Measurements from ENCODE around the gene CER1. TPM values are rescaled to one million over a fixed set of nuclear protein-coding genes. Genes with fewer than 3 reads are reported as not detected.
"Not testable (repeated sequence)": the region's sequence is repeated elsewhere in the genome, so short reads cannot be mapped to it uniquely, and the experiment has no call there.

The CER1 gene
- total RNA-seq, 2 experiments from 2014 or later: not detected

- no peak for DNase-seq
- TF ChIP-seq CTCF (IDR thresholded peaks at IDR 0.05): no peak
- ChIA-PET CTCF (no interaction called here), POLR2A (no interaction called here)
- H3K4me3 Mint-ChIP-seq: no peak overlapping the region
- no peak overlapping the region for H3K27ac Mint-ChIP-seq
- no peaks in the 10 kb centered on the region for H3K27me3 Mint-ChIP-seq
- peaks cover 25% of the 10 kb centered on the region for H3K4me1 Mint-ChIP-seq (ENCODE audit: low read depth)
- H3K36me3 Mint-ChIP-seq (ENCODE audit: low read depth): peaks cover 47% of the 10 kb centered on the region
- intact Hi-C loops (cut with micrococcal nuclease): no loop called here
- no peak for ATAC-seq
- H3K9me3 Mint-ChIP-seq: no peaks in the 10 kb centered on the region
These were observed 36.4 kb downstream of the CER1 start for GRCh38 chr9:14686168-14686567.

GRCh38 chr9:14682616-14683015 lies 39.9 kb downstream of the CER1 start:
- POLR2A ChIA-PET: not testable (repeated sequence)

GRCh38 chr9:14678776-14679175 lies 43.8 kb downstream of the CER1 start:
- no peak overlapping the region for H3K4me3 Mint-ChIP-seq
- ChIA-PET POLR2A (no interaction called here), CTCF (no interaction called here)
- H3K27me3 Mint-ChIP-seq: no peaks in the 10 kb centered on the region
- DNase-seq: no peak
- ATAC-seq: no peak
- no peak overlapping the region for H3K27ac Mint-ChIP-seq
- intact Hi-C loops (cut with micrococcal nuclease): no loop called here
- TF ChIP-seq CTCF (IDR thresholded peaks at IDR 0.05): no peak
- peaks cover 12% of the 10 kb centered on the region for H3K4me1 Mint-ChIP-seq (ENCODE audit: low read depth)
- peaks cover 25% of the 10 kb centered on the region for H3K36me3 Mint-ChIP-seq (ENCODE audit: low read depth)
- H3K9me3 Mint-ChIP-seq: no peaks in the 10 kb centered on the region

More at GRCh38 chr9:14682616-14683015, 39.9 kb downstream of the CER1 start:
- CTCF ChIA-PET; H3K27me3 Mint-ChIP-seq; H3K27ac Mint-ChIP-seq; H3K4me3 Mint-ChIP-seq; H3K9me3 Mint-ChIP-seq; ATAC-seq; DNase-seq; intact Hi-C loops (cut with micrococcal nuclease): not testable (repeated sequence)
- peaks cover 12% of the 10 kb centered on the region for H3K4me1 Mint-ChIP-seq (ENCODE audit: low read depth)
- peaks cover 43% of the 10 kb centered on the region for H3K36me3 Mint-ChIP-seq (ENCODE audit: low read depth)

DNA sequence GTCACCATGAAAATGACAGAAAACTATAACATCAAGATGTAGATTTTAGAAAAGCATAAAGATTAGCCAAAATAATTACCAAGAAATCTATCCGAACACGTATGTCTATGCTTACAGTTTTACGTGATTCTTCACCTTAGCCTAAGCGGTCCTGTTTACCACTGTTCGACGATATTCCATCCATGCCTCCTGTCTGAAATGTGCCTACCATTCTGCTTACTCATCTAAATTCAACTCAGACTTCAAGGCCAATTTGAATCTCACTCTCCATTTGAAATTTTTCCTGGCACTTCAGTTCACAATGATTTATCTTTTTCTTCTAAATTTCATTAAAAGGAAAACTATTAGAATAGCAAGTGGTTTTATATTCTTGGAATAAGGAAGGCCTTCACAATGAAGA lies 44.7 kb downstream of the CER1 start:
- ChIA-PET CTCF (no interaction called here), POLR2A (no interaction called here)
- DNase-seq: no peak
- ATAC-seq: no peak
- Mint-ChIP-seq H3K4me1 (ENCODE audit: low read depth) (peaks cover 12% of the 10 kb centered on the region), H3K27me3 (no peaks in the 10 kb centered on the region), H3K36me3 (ENCODE audit: low read depth) (peaks cover 25% of the 10 kb centered on the region), H3K9me3 (no peaks in the 10 kb centered on the region), H3K27ac (no peak overlapping the region), H3K4me3 (no peak overlapping the region)
- intact Hi-C loops (cut with micrococcal nuclease): no loop called here
- TF ChIP-seq CTCF (IDR thresholded peaks at IDR 0.05): no peak

DNA sequence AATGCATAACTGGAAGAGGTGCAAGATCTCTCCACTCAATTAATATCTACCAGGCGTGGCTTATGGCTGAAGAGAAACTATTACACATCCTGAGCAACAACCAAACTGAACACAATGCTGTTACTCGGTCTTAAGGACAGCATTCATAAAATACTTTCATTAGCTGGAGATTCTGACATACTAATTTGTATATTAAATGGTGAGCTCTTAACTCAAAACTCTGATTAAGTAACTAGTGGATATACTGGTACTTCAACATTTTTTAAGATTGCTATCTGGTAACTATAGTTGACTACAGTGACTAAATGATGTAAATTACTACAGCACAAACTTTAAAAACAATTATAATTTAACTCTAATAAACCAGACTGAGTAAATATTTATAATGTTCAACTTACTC lies 45.1 kb downstream of the CER1 start:
- TF ChIP-seq CTCF (IDR thresholded peaks at IDR 0.05): no peak
- intact Hi-C loops (cut with micrococcal nuclease): no loop called here
- peaks cover 7% of the 10 kb centered on the region for H3K4me1 Mint-ChIP-seq (ENCODE audit: low read depth)
- no peaks in the 10 kb centered on the region for H3K27me3 Mint-ChIP-seq
- CTCF ChIA-PET: interaction anchor here (2.1 kb wide), 1 partner anchor 16 kb away, joined by 6 read pairs; no protein-coding TSS in a partner anchor
- no peak for DNase-seq
- ATAC-seq: no peak
- H3K4me3 Mint-ChIP-seq: no peak overlapping the region
- no peak overlapping the region for H3K27ac Mint-ChIP-seq
- POLR2A ChIA-PET: no interaction called here
- H3K9me3 Mint-ChIP-seq: no peaks in the 10 kb centered on the region
- peaks cover 21% of the 10 kb centered on the region for H3K36me3 Mint-ChIP-seq (ENCODE audit: low read depth)

DNA sequence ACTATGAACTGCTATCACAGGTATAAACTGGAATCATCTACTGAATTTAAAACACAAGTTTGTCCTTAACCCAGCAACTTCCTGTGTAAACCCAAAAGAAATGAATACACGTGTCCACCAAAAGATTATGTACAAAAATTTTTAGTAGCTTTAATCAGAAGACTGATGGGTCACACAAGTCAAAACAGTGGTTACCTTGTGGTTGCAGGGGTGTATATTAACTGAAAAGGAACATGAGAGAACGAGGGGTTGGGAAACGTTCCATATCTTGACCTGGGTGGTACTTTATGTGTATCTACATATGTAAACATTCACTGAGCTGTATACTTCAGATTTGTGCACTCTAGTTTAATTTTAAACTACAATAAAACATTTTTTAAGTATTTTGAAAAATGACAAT lies 47.9 kb downstream of the CER1 start:
- ChIA-PET POLR2A (interaction anchor here (1.2 kb wide), 1 partner anchor 15 kb away, joined by 4 read pairs; no protein-coding TSS in a partner anchor), CTCF (no interaction called here)
- no peak for TF ChIP-seq CTCF (IDR thresholded peaks at IDR 0.05)
- H3K4me1 Mint-ChIP-seq (ENCODE audit: low read depth): peaks cover 7% of the 10 kb centered on the region
- H3K4me3 Mint-ChIP-seq: no peak overlapping the region
- H3K9me3 Mint-ChIP-seq: no peaks in the 10 kb centered on the region
- DNase-seq: no peak
- no peaks in the 10 kb centered on the region for H3K27me3 Mint-ChIP-seq
- peaks cover 6% of the 10 kb centered on the region for H3K36me3 Mint-ChIP-seq (ENCODE audit: low read depth)
- ATAC-seq: no peak
- H3K27ac Mint-ChIP-seq: no peak overlapping the region
- intact Hi-C loops (cut with micrococcal nuclease): no loop called here
